Activated CD4-positive, alpha-beta T cell treated with anti-CD3 and anti-CD28 coated beads, Interleukin-2, Interleukin-4, amounts not matched to agents 100 ng/mL and 50 ng/mL, durations not matched to agents 16 hours and 8 hours (primary cell): ENCODE results near the gene KIF25.

ENCODE experiments used
- DNase-seq: peaks from one replicate; pipeline ENCODE4 v3.0.0-alpha.2; 2020; ENCODE audit warnings: low spot score

KIF25 gene

DNA sequence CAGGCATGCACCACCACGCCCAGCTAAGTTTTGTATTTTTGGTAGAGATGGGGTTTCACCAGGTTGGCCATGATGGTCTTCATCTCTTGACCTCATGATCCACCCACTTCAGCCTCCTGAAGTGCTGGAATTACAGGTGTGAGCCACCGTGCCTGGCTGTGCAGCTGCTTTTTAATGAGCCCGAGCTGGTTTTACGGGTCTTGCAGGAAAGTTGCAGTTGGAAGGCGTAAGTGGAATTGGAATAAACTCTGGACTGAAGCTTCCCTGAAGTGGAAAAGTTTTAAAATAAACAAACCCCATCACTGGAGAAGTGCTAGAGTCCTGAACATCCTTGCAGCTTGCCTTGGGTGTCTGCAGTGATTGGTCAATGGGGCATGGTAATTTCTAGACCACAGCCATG lies 40.4 kb downstream of the KIF25 start:
- DNase-seq = no peak

DNA sequence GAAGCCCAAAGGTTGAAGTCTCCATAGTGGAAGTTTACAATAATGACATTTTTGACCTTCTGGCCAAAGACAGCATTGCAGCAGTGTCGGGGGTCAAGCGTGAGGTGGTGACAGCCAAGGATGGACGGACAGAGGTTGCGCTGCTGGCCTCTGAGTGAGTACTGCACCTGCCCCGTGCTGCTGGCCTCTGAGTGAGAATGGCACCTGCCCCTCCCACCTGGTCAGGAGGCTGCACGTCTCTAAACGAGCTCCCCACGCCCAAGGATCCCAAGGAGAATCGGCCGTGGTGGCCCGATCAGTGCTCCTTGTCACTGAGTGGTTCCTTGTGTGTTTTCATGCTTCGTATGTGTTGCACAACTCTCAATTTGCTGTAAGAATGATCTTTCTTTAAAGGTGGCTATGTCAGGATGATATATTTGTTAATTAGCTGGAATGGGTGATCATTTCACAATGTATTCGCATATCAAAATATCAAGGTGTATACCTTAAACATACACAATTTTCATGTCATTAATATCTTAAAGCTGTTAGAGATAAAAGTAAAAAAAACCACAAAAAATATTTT lies 41.2 kb downstream of the KIF25 start:
- no peak for DNase-seq

DNA sequence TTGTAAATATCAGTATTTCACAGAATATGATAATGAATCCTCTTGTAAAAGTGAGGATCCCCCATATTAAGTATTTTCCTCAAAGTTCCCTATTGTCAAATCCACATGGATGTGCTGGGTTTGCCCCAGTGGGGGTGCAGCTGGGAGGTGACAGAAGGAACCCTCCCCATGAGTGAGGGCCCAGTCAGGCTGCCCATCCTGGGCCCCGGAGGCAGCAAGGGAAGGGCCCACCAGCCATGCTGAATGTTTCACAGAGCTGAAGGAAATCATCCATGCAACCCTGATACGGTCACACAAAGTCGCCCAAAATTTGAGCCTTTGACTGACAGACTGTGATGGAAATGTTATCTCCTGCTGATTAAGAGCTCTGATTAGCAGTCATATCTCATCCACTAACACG lies 41.8 kb downstream of the KIF25 start:
- no peak for DNase-seq

DNA sequence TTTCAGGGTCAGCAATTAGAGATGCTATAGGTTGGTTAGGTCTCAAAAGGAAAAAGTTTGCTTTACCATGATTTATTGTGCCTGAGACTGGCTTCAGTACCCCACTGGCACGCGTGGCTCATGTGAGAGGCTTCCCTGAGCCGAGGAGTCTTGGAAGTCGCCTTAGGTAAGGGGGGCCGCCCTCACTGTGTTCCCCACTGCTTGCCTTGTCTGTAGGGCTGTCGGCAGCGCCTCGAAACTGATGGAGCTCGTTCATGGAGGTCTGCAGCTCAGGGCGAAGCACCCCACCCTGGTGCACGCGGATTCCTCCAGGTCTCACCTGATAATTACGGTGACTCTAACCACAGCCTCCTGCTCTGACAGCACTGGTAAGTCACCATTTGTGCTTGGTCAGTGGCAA lies 42.4 kb downstream of the KIF25 start:
- no peak for DNase-seq

DNA sequence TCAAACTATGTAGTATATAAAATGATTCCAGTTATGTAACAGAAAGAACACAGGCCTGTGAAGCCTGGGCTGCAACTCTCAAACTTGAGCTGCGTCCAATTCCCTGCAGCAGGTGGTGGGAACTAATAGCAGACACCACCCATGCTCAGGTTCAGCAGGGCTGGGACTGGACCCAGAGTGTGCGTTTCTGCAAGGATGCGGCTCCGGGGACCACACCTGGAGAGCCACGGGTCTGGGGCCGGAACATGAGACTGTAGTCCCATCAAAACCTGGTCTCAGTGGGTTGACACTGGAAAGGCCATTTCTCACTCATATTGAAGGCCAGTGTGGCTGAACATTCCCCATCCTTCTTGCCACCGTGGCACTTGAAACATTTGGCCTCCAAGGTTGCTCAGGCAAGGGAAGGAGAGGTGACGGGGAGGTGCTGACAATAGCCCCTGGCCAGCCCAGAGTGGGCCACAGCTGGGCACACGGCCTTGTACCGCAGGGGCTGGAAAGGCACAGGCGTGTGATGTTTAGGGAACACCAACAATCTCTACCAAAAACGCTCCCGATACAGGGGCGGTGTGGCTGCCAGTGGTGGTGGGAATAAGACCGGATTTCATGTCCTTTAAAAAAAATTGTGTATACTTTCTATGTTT lies 43.5 kb downstream of the KIF25 start:
- no peak for DNase-seq

DNA sequence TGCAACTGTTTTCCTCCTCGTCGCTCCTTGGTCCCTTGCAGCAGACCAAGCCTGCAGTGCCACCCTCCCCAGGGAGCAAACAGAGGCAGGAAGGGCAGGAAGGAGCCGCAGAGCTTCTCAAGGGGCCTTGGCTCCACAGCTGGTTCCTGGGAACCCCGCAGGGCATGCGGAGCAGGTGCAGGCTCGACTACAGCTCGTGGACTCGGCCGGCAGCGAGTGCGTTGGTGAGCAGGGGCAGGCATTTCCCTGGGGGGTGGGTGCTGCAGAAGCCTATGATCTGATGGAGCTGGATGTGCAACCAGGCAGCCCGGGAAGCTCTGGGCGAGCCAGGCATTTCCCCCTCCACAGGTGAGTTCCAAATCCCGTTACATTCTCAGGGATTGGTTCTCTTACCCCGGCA lies 44.5 kb downstream of the KIF25 start:
- no peak for DNase-seq

DNA sequence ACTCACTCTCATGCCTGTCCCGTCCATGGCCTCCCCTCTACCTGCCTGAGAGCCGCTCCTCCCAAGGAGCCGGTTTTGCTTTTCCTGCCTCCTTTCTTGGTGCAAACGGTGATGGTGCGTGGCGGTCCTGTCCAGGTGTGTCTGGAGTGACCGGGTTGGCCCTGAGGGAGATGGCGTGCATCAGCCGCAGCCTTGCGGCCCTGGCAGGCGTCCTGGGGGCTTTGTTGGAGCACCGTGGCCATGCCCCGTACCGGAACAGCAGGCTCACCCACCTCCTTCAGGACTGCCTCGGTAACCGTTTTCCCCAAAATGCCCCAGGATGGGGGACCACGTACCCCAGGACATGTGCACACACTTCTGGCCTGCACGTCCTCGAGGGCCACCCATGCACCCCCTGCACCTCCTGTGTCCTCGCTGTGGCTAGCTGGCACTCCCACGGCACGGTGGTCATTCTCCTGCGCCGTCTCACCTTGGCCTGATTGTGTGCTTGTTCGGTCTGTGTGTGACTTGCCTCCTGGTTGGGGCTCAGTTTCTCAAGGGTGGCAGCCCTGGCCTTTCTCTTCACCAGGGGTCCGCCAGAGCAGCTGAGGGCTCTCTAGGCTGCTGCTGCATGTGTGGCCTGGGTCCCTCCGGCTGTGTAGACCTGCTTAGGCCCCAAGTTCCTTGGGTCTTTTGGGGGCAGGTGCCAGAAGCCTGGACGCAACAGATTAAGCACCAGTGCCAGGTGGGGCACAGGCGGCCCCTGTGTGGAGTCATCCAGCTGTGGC lies 45.1 kb downstream of the KIF25 start:
- DNase-seq = no peak

DNA sequence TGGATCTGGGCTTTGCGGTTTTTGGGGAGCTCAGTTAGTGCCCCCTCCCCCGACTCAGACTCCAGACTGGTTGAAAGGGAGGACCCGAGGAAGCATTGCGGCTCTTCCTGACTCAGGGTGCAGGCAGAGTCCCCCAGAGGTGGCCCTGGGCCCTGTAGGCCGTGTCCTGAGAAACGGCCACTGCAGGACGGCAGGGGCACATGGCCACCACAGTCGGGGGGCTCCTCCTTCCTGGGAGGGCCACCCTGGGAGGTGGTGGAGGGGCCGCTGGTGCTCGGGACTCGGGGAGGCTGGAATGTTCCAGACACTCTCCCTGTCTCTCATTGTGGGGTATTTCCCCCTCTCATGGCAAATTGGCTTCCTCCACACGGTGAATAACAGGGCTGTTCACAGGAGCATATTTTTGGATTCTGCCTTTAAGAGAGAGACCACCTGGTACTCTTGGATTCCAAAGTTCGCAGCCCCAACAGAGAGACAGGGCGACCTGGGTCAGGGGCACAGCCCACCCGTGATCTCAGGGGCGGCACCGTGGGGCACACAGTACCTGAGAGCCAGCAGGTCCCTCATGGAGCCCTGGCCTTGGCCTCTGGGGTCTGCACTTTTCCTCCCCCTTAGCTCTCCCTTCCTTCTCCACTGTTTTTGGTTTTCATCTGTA lies 45.8 kb downstream of the KIF25 start:
- no peak for DNase-seq

DNA sequence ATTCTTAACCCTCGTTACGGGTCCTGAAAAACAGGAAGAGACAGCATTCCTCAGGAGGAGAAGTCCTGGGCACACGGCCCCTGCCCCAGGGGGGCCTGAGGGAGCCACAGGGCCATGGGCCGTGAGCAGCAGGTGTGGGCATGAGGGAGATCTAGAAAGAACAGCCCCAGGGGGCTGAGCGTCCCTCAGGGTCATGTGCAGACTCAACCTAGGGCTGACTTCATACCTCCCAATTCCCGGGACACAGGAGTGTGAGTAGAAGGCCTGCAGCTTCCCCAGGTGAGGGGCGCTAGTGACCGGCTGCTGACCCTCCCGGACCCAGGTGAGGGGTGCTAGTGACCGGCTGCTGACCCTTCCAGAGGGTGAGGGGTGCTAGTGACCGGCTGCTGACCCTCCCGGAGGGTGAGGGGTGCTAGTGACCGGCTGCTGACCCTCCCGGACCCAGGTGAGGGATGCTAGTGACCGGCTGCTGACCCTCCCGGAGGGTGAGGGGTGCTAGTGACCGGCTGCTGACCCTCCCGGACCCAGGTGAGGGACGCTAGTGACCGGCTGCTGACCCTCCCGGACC lies 46.5 kb downstream of the KIF25 start:
- DNase-seq = no peak

DNA sequence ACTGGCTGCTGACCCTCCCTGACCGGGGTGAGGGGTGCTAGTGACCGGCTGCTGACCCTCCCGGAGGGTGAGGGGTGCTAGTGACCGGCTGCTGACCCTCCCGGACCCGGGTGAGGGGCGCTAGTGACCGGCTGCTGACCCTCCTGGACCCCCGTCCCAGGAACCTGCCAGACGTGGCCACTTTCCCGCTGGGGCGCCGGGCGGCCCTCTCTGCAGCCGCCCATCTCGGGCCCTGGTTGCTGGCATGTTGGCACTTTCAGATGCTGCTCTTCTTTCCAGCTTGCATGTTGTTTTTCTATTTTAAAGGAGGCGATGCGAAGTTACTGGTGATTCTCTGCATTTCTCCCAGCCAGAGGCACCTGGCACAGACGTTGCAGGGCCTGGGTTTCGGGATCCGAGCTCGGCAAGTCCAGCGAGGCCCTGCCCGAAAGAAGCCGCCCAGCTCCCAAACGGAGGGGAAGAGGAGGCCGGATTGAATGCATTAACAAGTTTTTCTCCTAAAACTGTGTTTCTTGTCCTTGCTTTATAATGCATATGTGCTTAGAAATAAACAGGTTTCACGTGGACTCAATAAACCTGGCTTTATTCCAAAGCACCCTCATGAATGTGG lies 47.2 kb downstream of the KIF25 start:
- DNase-seq = no peak

DNA sequence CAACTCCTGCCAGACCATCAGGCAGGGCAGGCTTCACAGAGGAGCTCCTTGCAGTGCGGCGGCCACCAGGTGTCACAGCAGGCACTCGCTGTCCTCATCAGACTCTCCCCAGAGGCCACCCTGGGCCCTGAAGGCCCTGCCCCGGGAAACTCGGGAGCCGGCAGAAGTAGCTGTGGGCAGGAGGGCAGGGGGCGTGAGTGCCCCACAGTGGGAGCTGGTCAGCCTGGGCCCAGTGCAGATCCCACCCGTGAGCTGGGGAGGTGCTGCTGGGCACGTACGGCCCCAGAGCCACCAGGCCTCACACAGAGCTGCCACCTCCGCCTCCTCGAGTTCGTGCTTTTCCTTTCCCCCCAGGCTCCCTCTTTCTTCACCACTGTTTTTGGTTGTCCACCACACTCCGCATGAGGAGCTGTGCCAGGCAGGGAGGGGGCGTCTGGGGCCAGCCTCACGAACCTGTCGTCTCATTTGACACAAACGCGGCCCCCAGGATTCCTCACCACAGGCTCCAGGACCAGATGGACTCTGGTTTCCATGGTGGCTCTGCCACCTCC lies 47.7 kb downstream of the KIF25 start:
- no peak for DNase-seq

DNA sequence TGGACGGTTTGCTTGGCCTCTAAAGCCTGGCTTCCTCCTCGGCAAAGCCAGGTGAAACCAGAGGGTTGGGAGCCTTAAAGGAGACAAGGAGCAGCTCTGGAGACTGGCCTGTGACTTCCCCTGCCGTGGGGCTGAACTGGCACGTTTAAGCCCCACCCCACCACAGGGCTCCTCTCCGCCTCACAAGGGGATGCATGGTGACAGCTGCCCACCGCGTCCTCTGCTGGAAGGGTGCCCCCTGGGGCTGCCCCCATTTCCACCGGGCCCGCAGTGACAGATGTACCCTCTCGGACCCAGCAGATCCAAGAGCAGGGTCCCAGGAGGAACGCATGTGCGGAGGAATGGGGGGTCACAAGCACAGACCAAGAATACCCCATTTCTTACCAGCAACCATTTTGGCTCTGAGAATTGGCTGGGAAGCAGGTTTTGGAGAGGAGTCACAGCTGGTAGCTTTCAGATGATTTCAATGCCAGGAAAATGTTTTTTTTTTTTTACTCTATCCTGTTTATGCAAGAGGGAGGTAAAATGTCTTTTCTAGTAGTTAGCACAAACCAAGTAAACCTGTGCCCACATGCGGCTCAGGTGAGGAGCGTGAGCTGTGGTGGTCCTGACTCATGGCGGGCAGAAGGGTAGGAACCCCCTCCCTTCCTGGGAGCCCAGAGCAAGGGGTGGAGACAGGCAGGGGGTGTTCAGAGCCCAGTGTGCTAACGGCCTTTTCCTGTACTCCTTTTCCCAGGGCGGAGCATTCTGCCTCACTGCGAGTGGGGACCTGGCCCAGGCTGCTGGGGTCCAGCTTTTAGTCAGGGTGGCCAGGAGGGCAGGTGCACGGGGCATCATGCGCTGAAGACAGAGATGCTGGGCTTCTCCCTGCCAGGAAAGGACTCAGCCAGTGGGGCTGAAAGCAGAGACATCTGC lies 48.5 kb downstream of the KIF25 start:
- DNase-seq = no peak

DNA sequence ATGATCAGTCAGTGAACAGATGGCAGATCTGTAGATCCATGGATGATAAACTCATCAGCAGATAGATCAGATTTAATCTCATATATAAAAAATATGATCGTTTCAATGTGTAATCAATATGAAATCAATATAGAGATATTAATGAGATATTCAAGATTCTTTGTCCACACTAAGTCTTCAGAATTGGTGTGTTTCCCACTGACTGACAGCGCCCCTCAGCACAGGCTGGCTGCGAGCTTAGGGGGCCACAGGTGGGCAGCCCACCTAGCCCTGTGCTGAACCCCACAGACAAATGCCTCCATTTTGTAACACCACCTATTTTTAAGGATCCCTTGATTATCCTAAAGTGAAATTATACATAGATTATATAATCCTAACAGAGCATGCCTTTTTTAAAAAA lies 49.2 kb downstream of the KIF25 start:
- no peak for DNase-seq

DNA sequence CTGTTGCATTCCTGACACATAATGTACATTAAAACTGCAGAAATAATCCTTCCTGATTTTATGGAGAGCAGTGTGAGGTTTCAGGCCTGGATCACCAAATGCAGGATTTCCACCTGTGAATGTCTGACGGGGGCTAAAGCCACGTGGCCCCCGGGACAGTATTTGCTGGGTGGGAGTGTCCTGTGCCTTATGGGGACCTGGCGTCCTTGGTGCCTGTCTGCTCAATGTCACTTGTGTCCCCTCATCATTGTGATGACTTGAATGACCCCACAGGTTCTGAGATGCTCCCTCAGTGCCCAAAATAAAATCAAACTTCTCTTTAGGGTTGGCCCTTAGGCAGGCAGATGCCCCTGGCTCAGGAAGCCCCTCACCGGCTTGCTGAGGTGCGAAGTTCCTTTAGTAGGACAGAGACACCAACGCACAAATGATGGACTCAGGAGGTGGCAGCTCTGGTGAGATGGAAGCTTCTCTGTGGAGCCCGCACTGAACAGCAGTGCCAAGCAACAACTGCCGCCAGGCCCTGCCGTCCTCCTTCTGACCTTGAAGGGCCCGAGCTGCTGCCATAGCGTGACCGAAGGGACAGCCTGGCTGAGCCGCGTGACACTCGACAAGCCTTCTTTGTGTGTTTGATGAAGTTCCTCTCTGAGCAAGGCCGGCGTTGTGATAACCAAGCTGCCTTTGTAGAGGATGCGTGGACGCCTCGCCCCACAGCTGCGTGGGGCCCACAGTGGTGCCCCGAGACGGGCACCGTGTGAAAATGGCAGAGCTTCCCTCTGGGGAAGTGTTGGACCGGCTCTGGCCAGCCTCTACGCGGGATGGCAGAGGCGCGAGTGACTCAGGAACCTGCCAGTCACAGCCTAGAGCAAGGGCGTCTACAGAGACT lies 50.6 kb downstream of the KIF25 start:
- DNase-seq = no peak

DNA sequence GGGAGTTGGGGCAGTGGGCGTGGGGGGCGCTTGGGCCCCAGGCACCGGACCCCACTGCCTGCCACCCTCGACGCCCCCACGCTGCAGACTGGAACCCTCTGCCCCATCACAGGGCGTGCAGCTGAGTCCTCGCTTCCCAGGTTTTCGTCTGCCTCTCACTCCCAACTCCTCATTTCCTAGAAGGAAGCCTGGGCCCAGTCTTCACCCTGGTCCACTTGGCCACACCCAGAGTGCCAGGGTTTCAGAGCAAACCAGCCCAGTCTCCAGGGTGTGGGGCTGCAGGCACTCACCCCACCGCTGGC lies 51.2 kb downstream of the KIF25 start:
- no peak for DNase-seq

DNA sequence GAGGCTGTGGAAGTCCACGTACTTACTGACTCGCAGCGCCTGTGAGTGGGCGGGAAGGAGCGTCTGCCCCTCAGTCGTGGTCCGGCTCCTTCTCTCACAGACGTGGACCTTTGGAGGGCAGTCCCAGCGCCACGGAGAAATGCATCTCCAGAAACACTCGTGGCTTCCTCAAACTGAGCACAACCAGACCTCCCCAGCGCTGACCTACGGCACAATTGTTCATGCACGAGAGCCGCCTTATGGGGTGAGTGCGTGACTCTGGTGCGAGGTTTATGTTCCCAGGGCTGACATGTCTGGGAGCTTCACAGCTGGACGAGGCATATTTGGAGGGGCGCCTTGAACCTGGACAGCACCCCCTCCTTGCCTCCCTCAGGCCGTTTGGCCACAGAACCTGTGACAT lies 51.8 kb downstream of the KIF25 start:
- DNase-seq = no peak

DNA sequence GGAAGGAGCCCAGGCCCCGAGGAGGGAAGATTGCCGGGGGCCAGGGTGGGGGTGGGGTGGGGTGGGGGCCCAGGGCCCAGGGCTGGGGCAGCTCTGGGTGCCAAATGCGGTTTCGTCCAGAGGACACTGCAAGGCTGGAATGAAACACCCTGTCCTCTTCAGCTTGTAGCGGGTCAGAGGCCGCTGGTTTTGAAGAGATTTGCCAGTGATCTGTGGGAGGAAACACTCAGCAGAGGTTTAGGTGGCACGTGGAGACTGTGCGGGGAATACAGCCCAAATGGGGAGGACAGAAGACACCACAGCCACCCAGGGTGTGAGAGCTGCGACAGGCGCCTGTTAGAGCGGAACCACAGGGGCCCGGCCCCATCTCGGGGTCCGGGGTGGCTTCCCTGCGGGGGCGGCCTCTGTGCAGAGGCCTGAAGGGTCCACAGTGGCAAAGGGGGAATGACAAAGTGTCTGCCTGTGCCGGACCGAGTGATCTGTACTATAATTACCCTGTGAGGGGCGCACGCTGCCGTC lies 52.3 kb downstream of the KIF25 start:
- DNase-seq = no peak

DNA sequence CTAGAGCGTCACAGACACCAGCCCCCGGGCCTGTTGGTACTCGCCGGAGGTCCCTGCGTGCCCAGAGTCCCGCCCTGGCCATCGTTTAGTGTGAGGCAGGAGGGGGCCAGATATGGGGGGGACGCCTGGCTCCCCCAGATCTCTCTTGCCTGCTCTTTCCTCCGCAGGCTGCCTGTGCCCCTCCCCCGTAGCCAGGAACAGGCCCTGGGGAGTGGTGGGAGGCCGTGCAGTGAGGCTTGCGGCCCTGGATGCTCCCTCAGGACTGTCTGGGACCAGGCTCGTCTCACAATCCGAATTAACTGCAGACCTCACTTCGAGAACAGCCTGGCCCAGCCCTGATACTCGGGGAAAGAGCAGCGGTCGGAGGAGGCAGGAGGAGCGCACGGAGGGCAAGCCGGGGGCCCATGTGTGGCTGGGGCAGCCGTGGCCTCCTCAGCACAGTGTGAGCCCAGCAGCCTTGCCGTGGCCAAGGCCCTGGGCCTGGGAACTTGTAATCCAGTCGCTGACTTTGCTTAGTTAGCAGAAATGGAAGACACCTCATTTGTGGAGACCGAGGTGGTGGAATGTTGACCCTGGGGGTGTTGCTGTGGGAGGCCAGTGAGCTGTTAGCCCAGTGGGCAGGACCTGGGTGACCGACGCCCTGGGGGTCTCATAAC lies 52.9 kb downstream of the KIF25 start:
- DNase-seq = no peak

DNA sequence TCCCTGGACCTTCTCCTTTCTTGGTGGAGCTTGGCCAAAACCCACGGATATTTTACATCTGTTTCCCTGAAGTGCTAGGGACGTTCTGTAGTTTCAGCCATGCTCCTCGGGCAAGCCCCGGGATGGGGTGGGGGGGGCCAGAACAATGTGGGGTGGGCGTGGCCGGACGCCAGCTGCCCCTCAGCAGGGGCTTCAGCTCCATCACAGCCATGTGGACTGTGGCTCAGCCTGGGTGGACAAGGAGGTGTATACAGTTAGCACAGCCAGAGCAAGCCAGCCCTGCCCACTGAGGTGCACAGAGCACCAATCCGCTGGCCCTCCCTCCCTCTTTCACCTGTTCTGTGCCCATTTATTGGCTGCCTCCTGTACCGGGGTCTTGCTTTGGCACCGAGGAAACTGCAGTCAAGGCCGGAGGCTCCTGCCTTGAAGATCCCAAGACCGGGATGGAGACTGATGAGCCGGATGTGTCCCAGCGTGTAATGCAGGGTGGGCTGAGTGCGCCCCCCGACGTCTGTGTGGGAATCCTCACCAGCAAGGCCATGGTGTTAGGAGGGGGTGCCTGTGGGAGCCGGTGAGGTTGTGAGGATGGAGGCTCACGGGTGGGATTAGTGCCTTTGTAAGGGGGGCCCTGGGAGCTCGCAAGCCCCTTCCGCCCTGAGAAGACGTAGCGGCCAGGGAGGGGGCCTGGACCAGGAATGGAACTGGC lies 53.6 kb downstream of the KIF25 start:
- no peak for DNase-seq
